Suppressor macrophage (primary cell): ENCODE data around the gene LMOD1.
"Not testable (repeated sequence)": the region's sequence is repeated elsewhere in the genome, so short reads cannot be mapped to it uniquely, and the experiment has no call there.

Experiments
- DNase-seq, 4 experiments: peaks; one replicate each; pipeline ENCODE4 v3.0.0-alpha.2; 2020 to 2022

LMOD1 gene

GRCh38 chr1:201945863-201946223 is 505 bp downstream of the LMOD1 start:
- no peak for DNase-seq

GRCh38 chr1:201945157-201945556 is 1.2 kb downstream of the LMOD1 start:
- no peak for DNase-seq

GRCh38 chr1:201944639-201945038 is 1.7 kb downstream of the LMOD1 start:
- no peak for DNase-seq

GRCh38 chr1:201944002-201944401 is 2.3 kb downstream of the LMOD1 start:
- no peak for DNase-seq

- DNase-seq = no peak
Measured at GRCh38 chr1:201942129-201942495, 4.2 kb downstream of the LMOD1 start.

- DNase-seq = no peak
Measured at GRCh38 chr1:201941420-201942128, 4.8 kb downstream of the LMOD1 start.

GRCh38 chr1:201940316-201940715 is 6.0 kb downstream of the LMOD1 start:
- not testable (repeated sequence) for DNase-seq

- DNase-seq = no peak
Measured at GRCh38 chr1:201939574-201939973, 6.8 kb downstream of the LMOD1 start.

- no peak for DNase-seq
Measured at GRCh38 chr1:201939148-201939547, 7.2 kb downstream of the LMOD1 start.

- no peak for DNase-seq
Measured at GRCh38 chr1:201938440-201939035, 7.8 kb downstream of the LMOD1 start.

- DNase-seq = peak in 3 of 4 experiments; percentile 13 to 65 (median 46)
Measured at GRCh38 chr1:201937624-201938213, 8.6 kb downstream of the LMOD1 start.

- no peak for DNase-seq
Measured at GRCh38 chr1:201933840-201934430, 12.4 kb downstream of the LMOD1 start.

GRCh38 chr1:201930803-201931202 is 15.5 kb downstream of the LMOD1 start:
- no peak for DNase-seq

GRCh38 chr1:201930137-201930536 is 16.2 kb downstream of the LMOD1 start:
- DNase-seq = no peak

- no peak for DNase-seq
Measured at GRCh38 chr1:201928266-201928665, 18.1 kb downstream of the LMOD1 start.

- DNase-seq = no peak
Measured at GRCh38 chr1:201925981-201926645, 20.2 kb downstream of the LMOD1 start.

GRCh38 chr1:201925301-201925567 is 21.1 kb downstream of the LMOD1 start:
- no peak for DNase-seq

- no peak for DNase-seq
Measured at GRCh38 chr1:201921952-201922558, 24.3 kb downstream of the LMOD1 start.

GRCh38 chr1:201918343-201918742 is 28.0 kb downstream of the LMOD1 start:
- DNase-seq = no peak

- no peak for DNase-seq
Measured at GRCh38 chr1:201917362-201918033, 28.9 kb downstream of the LMOD1 start.

GRCh38 chr1:201916649-201917249 is 29.6 kb downstream of the LMOD1 start:
- DNase-seq = no peak
